Activated B cell treated with CpG ODN at 0.5 μM for 24 hours (primary cell): ENCODE results near the gene TMEM263. TPM values are rescaled to one million over a fixed set of nuclear protein-coding genes. Genes with fewer than 3 reads are reported as not detected.
"Not testable (repeated sequence)": the region's sequence is repeated elsewhere in the genome, so short reads cannot be mapped to it uniquely, and the experiment has no call there.

Experiments
- ATAC-seq: fragments of 200-7000 bp; cut with Tn5 transposase; one replicate; pipeline ENCODE4 v1.10.0; 2021; ENCODE audit warnings: low read depth, mild to moderate bottlenecking, moderate library complexity
- CTCF ChIA-PET: fragments of 350-600 bp; sonication (Branson Sonifier 250); formaldehyde crosslinking; loops from one replicate; lab custom pipeline; 2021; ENCODE audit warnings: antibody characterized with exemption; lab: Charles Lee
- POLR2A ChIA-PET: fragments of 350-600 bp; sonication (Branson Sonifier 250); formaldehyde crosslinking; loops from one replicate; lab custom pipeline; 2021; ENCODE audit warnings: antibody characterized with exemption; lab: Charles Lee
- DNase-seq: peaks from one replicate; pipeline ENCODE4 v3.0.0; 2022
- H3K27ac Mint-ChIP-seq: one replicate; pipeline ENCODE4 v1.8.0; 2020; ENCODE audit warnings: mixed read lengths
- H3K27me3 Mint-ChIP-seq: one replicate; pipeline ENCODE4 v1.8.0; 2021; ENCODE audit warnings: mixed read lengths
- H3K36me3 Mint-ChIP-seq: one replicate; pipeline ENCODE4 v1.8.0; 2021; ENCODE audit warnings: low read depth, mixed read lengths
- H3K4me1 Mint-ChIP-seq: one replicate; pipeline ENCODE4 v1.8.0; 2021; ENCODE audit warnings: mixed read lengths
- H3K4me3 Mint-ChIP-seq: one replicate; pipeline ENCODE4 v1.8.0; 2020; ENCODE audit warnings: mild to moderate bottlenecking, mixed read lengths
- H3K9me3 Mint-ChIP-seq: one replicate; pipeline ENCODE4 v1.8.0; 2020; ENCODE audit warnings: mixed read lengths
- intact Hi-C: fragments of 100-400 bp; cut with micrococcal nuclease; formaldehyde crosslinking; loops from one replicate; pipeline ENCODE4 v1.15.1; 2024
- total RNA-seq: library from RNA; stranded (reverse); gene quantifications from 2 replicates; pipeline ENCODE4 v1.2.3, GENCODE V29; 2022
- TF ChIP-seq, protein P1 (sequence below): fragments of 200-600 bp; IDR thresholded peaks from one replicate; pipeline ENCODE4 v1.8.0; 2022; ENCODE audit warnings: antibody characterized with exemption, mild to moderate bottlenecking

The TMEM263 gene
- total RNA-seq, 1 donor from 2014 or later = 15.1 TPM

DNA sequence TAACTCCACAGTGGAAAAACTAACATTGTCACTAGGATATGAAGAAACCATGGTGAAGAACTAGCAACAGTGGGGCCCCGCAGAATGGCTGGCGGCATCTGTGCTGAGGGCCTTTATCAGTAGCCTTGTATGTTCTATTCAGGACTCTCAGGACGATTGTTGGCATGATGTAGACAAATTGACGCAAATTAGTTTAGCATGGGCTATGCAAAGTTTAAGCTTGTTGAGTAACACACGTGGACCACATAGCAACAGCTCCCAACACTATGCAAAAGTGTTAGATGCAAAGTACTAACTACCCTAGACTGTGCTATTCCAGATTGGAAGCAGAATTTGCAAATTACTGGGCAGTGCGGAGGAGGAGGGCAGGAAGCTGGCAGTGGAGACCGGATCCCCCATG, 38.2 kb upstream of the TMEM263 start:
- intact Hi-C loops = loop anchor here (10.0 kb wide), 2 partner anchors 183 to 333 kb away; partner anchors contain the start of gene RFX4
- ChIA-PET POLR2A (no interaction called here), CTCF (no interaction called here)
- Mint-ChIP-seq H3K27me3 (peaks cover 71% of the 10 kb centered on the region), H3K36me3 (no peaks in the 10 kb centered on the region), H3K27ac (no peak overlapping the region), H3K4me1 (no peaks in the 10 kb centered on the region), H3K4me3 (no peak overlapping the region), H3K9me3 (peaks cover 2% of the 10 kb centered on the region)
- TF ChIP-seq, protein P1, sequence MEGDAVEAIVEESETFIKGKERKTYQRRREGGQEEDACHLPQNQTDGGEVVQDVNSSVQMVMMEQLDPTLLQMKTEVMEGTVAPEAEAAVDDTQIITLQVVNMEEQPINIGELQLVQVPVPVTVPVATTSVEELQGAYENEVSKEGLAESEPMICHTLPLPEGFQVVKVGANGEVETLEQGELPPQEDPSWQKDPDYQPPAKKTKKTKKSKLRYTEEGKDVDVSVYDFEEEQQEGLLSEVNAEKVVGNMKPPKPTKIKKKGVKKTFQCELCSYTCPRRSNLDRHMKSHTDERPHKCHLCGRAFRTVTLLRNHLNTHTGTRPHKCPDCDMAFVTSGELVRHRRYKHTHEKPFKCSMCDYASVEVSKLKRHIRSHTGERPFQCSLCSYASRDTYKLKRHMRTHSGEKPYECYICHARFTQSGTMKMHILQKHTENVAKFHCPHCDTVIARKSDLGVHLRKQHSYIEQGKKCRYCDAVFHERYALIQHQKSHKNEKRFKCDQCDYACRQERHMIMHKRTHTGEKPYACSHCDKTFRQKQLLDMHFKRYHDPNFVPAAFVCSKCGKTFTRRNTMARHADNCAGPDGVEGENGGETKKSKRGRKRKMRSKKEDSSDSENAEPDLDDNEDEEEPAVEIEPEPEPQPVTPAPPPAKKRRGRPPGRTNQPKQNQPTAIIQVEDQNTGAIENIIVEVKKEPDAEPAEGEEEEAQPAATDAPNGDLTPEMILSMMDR = no peak
- ATAC-seq (no peak), DNase-seq (no peak)

DNA sequence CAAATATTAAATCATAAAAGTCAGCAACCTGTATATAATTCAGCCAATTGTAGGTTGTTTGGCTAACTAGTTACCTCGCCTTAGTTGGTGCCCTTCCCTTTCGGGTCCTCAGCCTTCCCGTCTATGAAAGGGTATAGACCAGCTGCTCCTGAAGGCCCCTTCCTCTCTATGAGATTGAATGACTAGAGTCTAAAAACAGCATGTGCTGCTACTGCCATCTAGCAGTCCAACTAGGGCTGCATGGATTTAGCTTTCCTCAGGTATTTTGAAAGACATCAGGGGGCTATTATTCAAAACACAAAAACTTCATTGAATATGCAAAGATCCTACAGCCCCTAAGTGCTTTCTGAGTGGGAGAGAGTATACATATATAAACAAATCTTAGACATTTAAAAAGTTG, 37.0 kb upstream of the TMEM263 start:
- DNase-seq (no peak), ATAC-seq (no peak)
- H3K4me1 Mint-ChIP-seq = no peaks in the 10 kb centered on the region
- ChIA-PET POLR2A (no interaction called here), CTCF (interaction anchor here (1.0 to 2.9 kb wide), 3 partner anchors 77 to 561 kb away, joined by 4 to 23 read pairs (median 22); partner anchors contain the start of gene POLR3B)
- intact Hi-C loops = loop anchor here (1.0 to 10.0 kb wide), 3 partner anchors 77 to 334 kb away; partner anchors contain the start of gene RFX4
- no peaks in the 10 kb centered on the region for H3K36me3 Mint-ChIP-seq
- TF ChIP-seq, protein P1 = no peak
- H3K4me3 Mint-ChIP-seq = no peak overlapping the region
- H3K27me3 Mint-ChIP-seq = peaks cover 69% of the 10 kb centered on the region
- peaks cover 10% of the 10 kb centered on the region for H3K9me3 Mint-ChIP-seq
- no peak overlapping the region for H3K27ac Mint-ChIP-seq

DNA sequence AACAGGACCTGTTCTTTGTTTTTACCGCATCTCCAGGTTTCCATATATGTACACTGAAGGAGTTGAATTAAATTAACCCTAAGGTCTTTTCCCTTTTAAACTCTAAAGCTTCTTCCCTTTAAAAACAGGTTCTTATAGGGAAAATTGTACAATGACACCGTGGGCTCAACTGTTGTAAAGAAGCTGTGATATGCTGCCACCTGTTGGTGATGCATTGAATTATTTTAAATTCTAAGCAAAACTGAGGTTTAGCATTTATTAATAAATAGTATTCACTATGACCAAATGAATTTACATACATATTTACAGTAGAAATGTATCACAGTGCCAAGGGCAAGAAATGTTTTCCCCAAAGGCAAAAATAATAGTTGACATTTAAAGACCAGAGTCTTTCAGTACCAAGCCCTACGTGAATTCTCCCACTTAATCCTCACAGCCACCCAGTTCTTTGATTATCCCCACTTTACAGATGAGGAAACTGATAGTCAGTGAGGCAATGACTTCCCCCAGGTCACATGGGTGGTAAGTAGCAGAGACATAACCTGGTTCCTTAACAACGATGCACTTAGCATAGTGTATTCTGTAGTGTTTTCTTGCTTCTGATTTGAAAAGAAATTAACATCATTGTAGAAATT, 35.7 kb upstream of the TMEM263 start:
- no peaks in the 10 kb centered on the region for H3K36me3 Mint-ChIP-seq
- ATAC-seq (peak; percentile 31), DNase-seq (no peak)
- peaks cover 66% of the 10 kb centered on the region for H3K27me3 Mint-ChIP-seq
- no peaks in the 10 kb centered on the region for H3K4me1 Mint-ChIP-seq
- ChIA-PET CTCF (interaction anchor here (0.7 to 2.9 kb wide), 10 partner anchors 10 to 1652 kb away, joined by 3 to 23 read pairs (median 4); partner anchors contain the start of gene POLR3B), POLR2A (interaction anchor here (0.7 to 0.9 kb wide), 2 partner anchors 10 to 563 kb away, joined by 3 read pairs; partner anchors contain the start of gene POLR3B)
- H3K9me3 Mint-ChIP-seq = peaks cover 17% of the 10 kb centered on the region
- H3K4me3 Mint-ChIP-seq = no peak overlapping the region
- H3K27ac Mint-ChIP-seq = no peak overlapping the region
- TF ChIP-seq, protein P1 = peak; percentile 58
- intact Hi-C loops = loop anchor here (1.0 to 10.0 kb wide), 7 partner anchors 67 to 693 kb away; partner anchors contain the start of genes MTERF2, POLR3B and RFX4

DNA sequence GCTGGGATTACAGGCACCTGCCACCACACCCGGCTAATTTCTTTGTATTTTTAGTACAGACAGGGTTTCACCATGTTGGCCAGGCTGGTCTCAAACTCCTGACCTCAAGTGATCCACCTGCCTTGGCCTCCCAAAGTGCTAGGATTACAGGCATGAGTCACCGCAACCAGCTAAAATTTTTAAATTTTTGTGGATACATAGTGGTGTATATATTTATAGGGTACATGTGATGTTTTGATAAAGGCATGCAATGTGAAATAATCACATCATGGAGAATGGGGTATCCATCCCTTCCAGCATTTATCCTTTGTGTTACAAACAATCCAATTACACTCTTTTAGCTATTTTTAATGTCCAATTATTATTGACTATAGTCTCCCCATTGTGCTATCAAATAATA, 33.7 kb upstream of the TMEM263 start:
- H3K36me3 Mint-ChIP-seq, POLR2A ChIA-PET, ATAC-seq, H3K4me3 Mint-ChIP-seq, H3K27ac Mint-ChIP-seq, DNase-seq, H3K4me1 Mint-ChIP-seq: not testable (repeated sequence)
- Mint-ChIP-seq H3K27me3 (peaks cover 61% of the 10 kb centered on the region), H3K9me3 (peaks cover 17% of the 10 kb centered on the region)
- CTCF ChIA-PET = interaction anchor here (1.4 kb wide), 1 partner anchor 535 kb away, joined by 5 read pairs; no protein-coding TSS in a partner anchor
- intact Hi-C loops = loop anchor here (2.0 kb wide), 1 partner anchor 695 kb away; no protein-coding TSS in a partner anchor

DNA sequence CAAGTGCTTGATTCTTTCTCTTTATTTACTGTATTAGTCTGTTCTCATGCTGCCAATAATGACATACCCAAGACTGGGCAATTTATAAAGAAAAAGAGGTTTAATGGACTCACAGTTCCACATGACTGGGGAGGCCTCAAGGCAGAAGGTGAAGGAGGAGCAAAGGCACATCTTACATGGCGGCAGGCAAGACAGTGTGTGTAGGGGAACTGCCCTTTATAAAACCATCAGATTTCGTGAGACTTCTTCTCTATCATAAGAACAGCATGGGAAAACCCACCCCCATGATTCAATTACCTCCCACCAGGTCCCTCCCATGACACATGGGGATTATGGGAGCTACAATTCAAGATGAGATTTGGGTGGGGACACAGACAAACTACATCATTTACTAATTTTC, 32.1 kb upstream of the TMEM263 start:
- H3K4me3 Mint-ChIP-seq, intact Hi-C loops, H3K36me3 Mint-ChIP-seq, ATAC-seq, H3K4me1 Mint-ChIP-seq, H3K27ac Mint-ChIP-seq, DNase-seq, POLR2A ChIA-PET, CTCF ChIA-PET: not testable (repeated sequence)
- H3K27me3 Mint-ChIP-seq = peaks cover 60% of the 10 kb centered on the region
- H3K9me3 Mint-ChIP-seq = peaks cover 17% of the 10 kb centered on the region

DNA sequence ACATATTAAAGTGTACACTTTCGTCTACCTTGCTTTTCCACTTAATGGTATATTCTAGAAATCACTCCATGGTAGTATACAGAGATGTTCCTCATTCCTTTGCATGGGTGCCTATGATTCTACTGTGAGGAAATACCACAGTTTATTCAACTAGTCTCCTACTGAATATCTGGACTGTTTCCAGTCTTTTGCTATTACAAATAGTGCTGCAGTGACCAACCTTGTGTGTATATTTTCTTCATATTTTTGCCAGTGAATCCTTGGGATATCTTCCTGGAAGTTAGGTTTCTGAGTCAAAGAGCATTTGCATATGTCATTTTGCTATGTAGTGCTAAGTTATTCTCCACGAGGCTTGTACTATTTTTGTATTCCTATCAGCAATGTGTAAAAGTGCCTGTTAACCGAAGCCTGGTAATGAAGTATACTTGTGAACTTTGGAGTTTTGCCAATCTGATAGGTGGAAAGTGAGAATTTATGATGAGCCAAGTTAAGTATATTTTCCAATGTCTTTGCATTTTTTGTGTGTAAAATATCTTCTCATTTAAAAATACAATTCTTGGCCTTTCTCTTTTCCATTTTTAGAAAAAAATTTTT, 31.3 kb upstream of the TMEM263 start:
- TF ChIP-seq, protein P1 = no peak
- no peak overlapping the region for H3K4me3 Mint-ChIP-seq
- POLR2A ChIA-PET = no interaction called here
- CTCF ChIA-PET = no interaction called here
- no peak overlapping the region for H3K27ac Mint-ChIP-seq
- intact Hi-C loops = no loop called here
- H3K9me3 Mint-ChIP-seq = peaks cover 17% of the 10 kb centered on the region
- no peaks in the 10 kb centered on the region for H3K4me1 Mint-ChIP-seq
- no peak for DNase-seq
- H3K36me3 Mint-ChIP-seq = no peaks in the 10 kb centered on the region
- ATAC-seq = no peak
- peaks cover 63% of the 10 kb centered on the region for H3K27me3 Mint-ChIP-seq
